Caco-2 (cell line): ENCODE measurements around the gene CLHC1. TPM values are rescaled to one million over a fixed set of nuclear protein-coding genes. Genes with fewer than 3 reads are reported as not detected.
"Not testable (repeated sequence)": the region's sequence is repeated elsewhere in the genome, so short reads cannot be mapped to it uniquely, and the experiment has no call there.

ENCODE experiments used
- BruUV-seq: library from RNA; stranded (reverse); fragments of 400-500 nt; replicated peaks from 2 replicates; lab custom pipeline; 2021; lab: Mats Ljungman, UMichigan
- CTCF ChIA-PET: fragments of 300-600 bp; sonication (Branson Sonifier 250); formaldehyde crosslinking; loops from one replicate; lab custom pipeline; 2022; ENCODE audit warnings: antibody characterized with exemption; lab: Charles Lee
- POLR2A ChIA-PET: fragments of 300-600 bp; sonication (Branson Sonifier 250); formaldehyde crosslinking; loops from one replicate; lab custom pipeline; 2022; ENCODE audit warnings: antibody characterized with exemption; lab: Charles Lee
- DNase-seq, 2 experiments: peaks; one replicate each; pipeline versions ENCODE4 v3.0.0 to v3.0.0-alpha.2; 2020 to 2022
- H3K27me3 ChIP-seq: replicated peaks from 2 replicates; pipeline ENCODE4 v1.6.0; 2011; ENCODE audit warnings: low read length; ENCODE audit not compliant: control insufficient read depth, insufficient read depth
- H3K36me3 ChIP-seq: 2 replicates; pipeline ENCODE4 v1.5.1; 2011; ENCODE audit warnings: low read length; ENCODE audit not compliant: control insufficient read depth, insufficient read depth
- H3K4me1 ChIP-seq: fragments of 250-450 bp; sonication (Bioruptor Pico); 2 replicates; pipeline ENCODE4 v1.5.1; 2020; ENCODE audit warnings: mild to moderate bottlenecking
- H3K4me3 ChIP-seq: 2 replicates; pipeline ENCODE4 v1.5.1; 2011; ENCODE audit warnings: low read depth, mild to moderate bottlenecking, control low read depth, low read length
- H3K9me3 ChIP-seq: fragments of 250-450 bp; sonication (Bioruptor Pico); 2 replicates; pipeline ENCODE4 v1.5.1; 2020; ENCODE audit warnings: mild to moderate bottlenecking, moderate library complexity
- H3K27ac Mint-ChIP-seq: one replicate; pipeline ENCODE4 v1.8.0; 2022; ENCODE audit warnings: mixed read lengths; ENCODE audit not compliant: unreplicated experiment
- H3K27me3 Mint-ChIP-seq: one replicate; pipeline ENCODE4 v1.8.0; 2022; ENCODE audit warnings: mixed read lengths; ENCODE audit not compliant: insufficient read depth, unreplicated experiment
- H3K36me3 Mint-ChIP-seq: one replicate; pipeline ENCODE4 v1.8.0; 2022; ENCODE audit warnings: mild to moderate bottlenecking, mixed read lengths; ENCODE audit not compliant: insufficient read depth, unreplicated experiment
- H3K4me1 Mint-ChIP-seq: one replicate; pipeline ENCODE4 v1.8.0; 2022; ENCODE audit warnings: low read depth, mixed read lengths; ENCODE audit not compliant: unreplicated experiment
- H3K4me3 Mint-ChIP-seq: one replicate; pipeline ENCODE4 v1.8.0; 2022; ENCODE audit warnings: mild to moderate bottlenecking, moderate library complexity, mixed read lengths; ENCODE audit not compliant: unreplicated experiment
- H3K9me3 Mint-ChIP-seq: one replicate; pipeline ENCODE4 v1.8.0; 2022; ENCODE audit warnings: mixed read lengths; ENCODE audit not compliant: unreplicated experiment
- CTCF ChIP-seq, 2 experiments: fragments of 200-600 bp in 1 of 2; IDR thresholded peaks; 1 replicate in 1 of 2; 2 replicates in 1 of 2; pipeline versions ENCODE4 v1.5.1 to v1.8.0; 2011 to 2022; ENCODE audit warnings: antibody characterized with exemption in 1 of 2, control low read depth in 1 of 2, inconsistent platforms in 1 of 2, low read depth in 1 of 2, low read length in 1 of 2, mild to moderate bottlenecking in 1 of 2, moderate library complexity in 1 of 2; ENCODE audit not compliant: insufficient read depth in 1 of 2, severe bottlenecking in 1 of 2, unreplicated experiment in 1 of 2
- intact Hi-C: fragments of 100-400 bp; cut with micrococcal nuclease; formaldehyde crosslinking; loops from one replicate; pipeline ENCODE4 v1.10.0; 2022; ENCODE audit not compliant: unreplicated experiment
- total RNA-seq: library from RNA; stranded (reverse); gene quantifications from 2 replicates; pipeline ENCODE4 v1.2.3, GENCODE V29; 2022

CLHC1 gene
- total RNA-seq, 1 experiment from 2014 or later: 13.4 TPM

GRCh38 chr2:55200416-55200815 lies 31.7 kb downstream of the CLHC1 start:
- Mint-ChIP-seq H3K27ac (no peak overlapping the region), H3K27me3 (no peaks in the 10 kb centered on the region), H3K4me3 (no peak overlapping the region), H3K4me1 (no peaks in the 10 kb centered on the region), H3K36me3 (peaks cover 6% of the 10 kb centered on the region), H3K9me3 (peaks cover 15% of the 10 kb centered on the region)
- H3K4me3 ChIP-seq: no peak overlapping the region
- peaks cover 8% of the 10 kb centered on the region; the same call in 1 of the 2 replicates for H3K9me3 ChIP-seq
- POLR2A ChIA-PET: no interaction called here
- no peak for DNase-seq
- no peaks in the 10 kb centered on the region for H3K27me3 ChIP-seq
- no TSS peak for BruUV-seq
- CTCF ChIA-PET: no interaction called here
- no peaks in the 10 kb centered on the region for H3K36me3 ChIP-seq
- intact Hi-C loops: no loop called here
- H3K4me1 ChIP-seq: no peaks in the 10 kb centered on the region
- no peak for TF ChIP-seq CTCF (IDR thresholded peaks at IDR 0.05; ENCODE audit: insufficient read depth in 1 of 2, low read depth in 1 of 2, low read length in 1 of 2, severe bottlenecking in 1 of 2, unreplicated experiment in 1 of 2)

- Histone ChIP-seq H3K4me1 (no peaks in the 10 kb centered on the region), H3K4me3 (no peak overlapping the region), H3K36me3 (no peaks in the 10 kb centered on the region), H3K9me3 (peaks cover 3% of the 10 kb centered on the region; the same call in 1 of the 2 replicates), H3K27me3 (no peaks in the 10 kb centered on the region)
- CTCF ChIA-PET: no interaction called here
- POLR2A ChIA-PET: no interaction called here
- Mint-ChIP-seq H3K9me3 (peaks cover 16% of the 10 kb centered on the region), H3K27me3 (no peaks in the 10 kb centered on the region), H3K27ac (no peak overlapping the region), H3K4me3 (no peak overlapping the region), H3K4me1 (no peaks in the 10 kb centered on the region), H3K36me3 (peaks cover 3% of the 10 kb centered on the region)
- no TSS peak for BruUV-seq
- intact Hi-C loops: no loop called here
- no peak for TF ChIP-seq CTCF (IDR thresholded peaks at IDR 0.05; ENCODE audit: insufficient read depth in 1 of 2, low read depth in 1 of 2, low read length in 1 of 2, severe bottlenecking in 1 of 2, unreplicated experiment in 1 of 2)
- DNase-seq: no peak
Observed at GRCh38 chr2:55196526-55196925, 35.6 kb downstream of the CLHC1 start.

GRCh38 chr2:55191888-55192287 lies 40.2 kb downstream of the CLHC1 start:
- H3K4me3 Mint-ChIP-seq, POLR2A ChIA-PET, H3K4me1 ChIP-seq, DNase-seq, BruUV-seq, H3K27me3 Mint-ChIP-seq, H3K4me3 ChIP-seq, H3K27me3 ChIP-seq, H3K36me3 Mint-ChIP-seq, H3K4me1 Mint-ChIP-seq, intact Hi-C loops, H3K9me3 ChIP-seq, H3K27ac Mint-ChIP-seq, H3K36me3 ChIP-seq, H3K9me3 Mint-ChIP-seq: not testable (repeated sequence)
- CTCF ChIA-PET: interaction anchor here (0.7 kb wide), 1 partner anchor 177 kb away, joined by 3 read pairs; no protein-coding TSS in a partner anchor

- H3K36me3 Mint-ChIP-seq, H3K27ac Mint-ChIP-seq, H3K4me1 ChIP-seq, H3K27me3 Mint-ChIP-seq, H3K36me3 ChIP-seq, DNase-seq, POLR2A ChIA-PET, H3K4me1 Mint-ChIP-seq, H3K4me3 Mint-ChIP-seq, H3K4me3 ChIP-seq, H3K9me3 ChIP-seq, H3K27me3 ChIP-seq, intact Hi-C loops, BruUV-seq, CTCF ChIA-PET: not testable (repeated sequence)
- H3K9me3 Mint-ChIP-seq: peaks cover 17% of the 10 kb centered on the region
Observed at GRCh38 chr2:55186837-55187236, 45.3 kb downstream of the CLHC1 start.
